HG02973 (cell line): ENCODE data around the gene FKBP4.
"Not testable (repeated sequence)": the region's sequence is repeated elsewhere in the genome, so short reads cannot be mapped to it uniquely, and the experiment has no call there.

Source experiments
- ATAC-seq: cut with Tn5 transposase; IDR thresholded peaks from one replicate; pipeline ENCODE4 v1.9.1; 2021; ENCODE audit warnings: moderate library complexity; ENCODE audit not compliant: unreplicated experiment

Gene FKBP4, protein sequence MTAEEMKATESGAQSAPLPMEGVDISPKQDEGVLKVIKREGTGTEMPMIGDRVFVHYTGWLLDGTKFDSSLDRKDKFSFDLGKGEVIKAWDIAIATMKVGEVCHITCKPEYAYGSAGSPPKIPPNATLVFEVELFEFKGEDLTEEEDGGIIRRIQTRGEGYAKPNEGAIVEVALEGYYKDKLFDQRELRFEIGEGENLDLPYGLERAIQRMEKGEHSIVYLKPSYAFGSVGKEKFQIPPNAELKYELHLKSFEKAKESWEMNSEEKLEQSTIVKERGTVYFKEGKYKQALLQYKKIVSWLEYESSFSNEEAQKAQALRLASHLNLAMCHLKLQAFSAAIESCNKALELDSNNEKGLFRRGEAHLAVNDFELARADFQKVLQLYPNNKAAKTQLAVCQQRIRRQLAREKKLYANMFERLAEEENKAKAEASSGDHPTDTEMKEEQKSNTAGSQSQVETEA

DNA sequence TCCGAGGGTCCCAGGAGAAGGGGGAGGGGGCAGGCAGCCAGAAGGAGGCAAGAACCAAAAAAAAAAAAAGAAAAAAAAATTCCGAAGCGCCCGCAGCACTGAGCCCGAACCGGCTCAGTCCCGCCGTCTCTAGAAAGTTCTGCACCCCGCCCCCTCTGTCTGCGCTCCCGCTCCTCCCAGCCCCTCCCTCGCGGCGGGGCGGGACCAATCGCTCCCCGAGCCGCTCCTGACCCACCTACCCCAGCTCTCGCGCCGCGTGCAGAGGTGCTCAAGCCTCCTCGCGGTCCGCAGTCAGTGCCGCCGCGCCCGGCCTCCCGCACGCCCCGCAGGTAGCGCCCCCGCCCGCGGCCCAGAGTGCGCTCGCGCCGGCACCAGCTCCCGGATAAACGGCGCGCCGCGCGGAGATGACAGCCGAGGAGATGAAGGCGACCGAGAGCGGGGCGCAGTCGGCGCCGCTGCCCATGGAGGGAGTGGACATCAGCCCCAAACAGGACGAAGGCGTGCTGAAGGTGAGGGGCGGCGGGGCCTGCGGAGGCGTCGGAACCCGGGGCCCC, at the start of gene FKBP4:
FKBP4 (plus strand) TSS at position 235 of the 554 bp plus-strand sequence; CDS start at position 405, 170 bp downstream.
- peak; percentile 66 for ATAC-seq

DNA sequence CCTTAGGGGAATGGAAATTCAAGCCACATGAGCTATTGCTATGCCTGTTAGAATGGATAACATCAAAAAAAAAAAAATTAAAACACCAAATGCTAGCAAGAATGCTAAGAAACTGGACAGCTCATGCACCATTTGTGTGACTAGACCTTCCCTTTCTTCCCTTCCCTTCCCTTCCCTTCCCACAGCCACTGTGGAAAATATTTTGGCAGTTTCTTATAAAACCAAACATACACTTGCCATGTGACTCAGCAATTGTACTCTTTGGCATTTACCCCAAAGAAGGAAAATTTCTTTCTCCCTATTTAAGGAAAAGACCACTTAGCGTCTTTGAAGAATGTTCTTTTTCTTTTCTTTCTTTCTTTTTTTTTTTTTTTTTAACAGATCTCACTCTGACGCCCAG, 49.1 kb upstream of the FKBP4 start:
- ATAC-seq = no peak

DNA sequence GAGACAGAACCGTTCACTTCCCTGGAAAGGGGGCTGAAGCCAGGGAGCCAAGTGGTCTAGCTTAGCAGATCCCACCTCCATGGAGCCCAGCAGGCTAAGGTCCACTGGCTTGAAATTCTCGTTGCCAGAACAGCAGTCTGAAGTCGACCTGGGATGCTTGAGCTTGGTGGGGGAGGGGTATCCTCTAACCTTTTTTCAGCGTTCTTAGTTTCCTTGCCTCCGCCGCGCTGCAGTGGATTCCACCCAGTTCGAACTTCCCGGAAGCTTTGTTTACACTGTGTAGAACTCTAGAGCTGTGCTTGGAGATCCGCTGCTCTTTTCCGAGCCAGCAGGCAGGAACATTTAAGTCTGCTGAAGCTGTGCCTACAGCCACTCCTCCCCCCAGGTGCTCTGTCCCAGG, 45.2 kb upstream of the FKBP4 start:
- no peak for ATAC-seq

DNA sequence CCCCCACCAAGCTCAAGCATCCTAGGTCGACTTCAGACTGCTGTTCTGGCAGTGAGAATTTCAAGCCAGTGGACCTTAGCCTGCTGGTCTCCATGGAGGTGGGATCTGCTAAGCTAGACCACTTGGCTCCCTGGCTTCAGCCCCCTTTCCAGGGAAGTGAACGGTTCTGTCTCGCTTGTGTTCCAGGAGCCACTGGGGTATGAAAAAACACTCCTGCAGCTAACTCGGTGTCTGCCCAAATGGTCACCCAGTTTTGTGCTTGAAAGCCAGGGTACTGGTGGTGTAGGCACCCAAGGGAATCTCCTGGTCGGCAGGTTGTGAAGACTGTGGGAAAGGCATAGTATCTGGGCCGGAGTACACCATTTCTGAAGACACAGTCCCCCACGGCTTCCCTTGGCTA, 44.6 kb upstream of the FKBP4 start:
- no peak for ATAC-seq

DNA sequence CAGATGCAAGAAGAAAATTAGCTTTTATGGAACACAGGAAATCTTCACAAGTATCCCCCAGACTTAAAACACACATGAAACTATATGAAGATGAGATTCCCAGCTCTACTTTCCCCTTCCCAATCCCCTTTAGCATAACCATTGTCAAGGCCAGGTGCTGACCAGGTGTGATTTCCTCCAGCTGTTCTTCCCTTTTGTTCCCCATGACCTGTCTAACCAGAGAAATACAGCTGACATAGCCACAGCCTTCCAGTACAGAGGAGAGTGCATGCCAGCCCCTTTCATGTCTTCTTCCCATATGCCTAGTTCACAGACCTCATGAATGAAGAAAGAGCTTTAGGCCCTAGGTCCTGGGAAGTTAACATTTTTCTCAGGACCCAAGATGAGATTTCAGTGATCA, 43.5 kb upstream of the FKBP4 start:
- no peak for ATAC-seq

DNA sequence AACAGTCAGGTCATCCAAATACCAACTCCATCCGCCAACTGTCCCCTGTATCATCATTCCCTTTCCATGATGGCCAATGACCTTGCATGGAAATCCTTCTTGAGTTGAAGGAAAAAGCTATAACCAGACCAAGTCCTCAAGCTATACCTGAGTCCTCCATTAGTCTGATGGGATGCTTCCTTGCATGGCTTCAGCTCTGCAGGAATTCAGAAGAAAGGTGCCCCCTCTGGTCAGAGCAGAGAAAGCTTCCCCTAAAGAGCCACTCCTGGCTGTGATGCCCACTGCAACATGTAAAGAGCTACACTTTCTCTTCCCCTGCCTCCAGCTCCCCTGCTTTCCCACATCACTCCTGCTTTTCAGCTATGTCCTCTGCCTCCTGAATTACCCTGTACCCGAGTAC, 43.1 kb upstream of the FKBP4 start:
- ATAC-seq = no peak

DNA sequence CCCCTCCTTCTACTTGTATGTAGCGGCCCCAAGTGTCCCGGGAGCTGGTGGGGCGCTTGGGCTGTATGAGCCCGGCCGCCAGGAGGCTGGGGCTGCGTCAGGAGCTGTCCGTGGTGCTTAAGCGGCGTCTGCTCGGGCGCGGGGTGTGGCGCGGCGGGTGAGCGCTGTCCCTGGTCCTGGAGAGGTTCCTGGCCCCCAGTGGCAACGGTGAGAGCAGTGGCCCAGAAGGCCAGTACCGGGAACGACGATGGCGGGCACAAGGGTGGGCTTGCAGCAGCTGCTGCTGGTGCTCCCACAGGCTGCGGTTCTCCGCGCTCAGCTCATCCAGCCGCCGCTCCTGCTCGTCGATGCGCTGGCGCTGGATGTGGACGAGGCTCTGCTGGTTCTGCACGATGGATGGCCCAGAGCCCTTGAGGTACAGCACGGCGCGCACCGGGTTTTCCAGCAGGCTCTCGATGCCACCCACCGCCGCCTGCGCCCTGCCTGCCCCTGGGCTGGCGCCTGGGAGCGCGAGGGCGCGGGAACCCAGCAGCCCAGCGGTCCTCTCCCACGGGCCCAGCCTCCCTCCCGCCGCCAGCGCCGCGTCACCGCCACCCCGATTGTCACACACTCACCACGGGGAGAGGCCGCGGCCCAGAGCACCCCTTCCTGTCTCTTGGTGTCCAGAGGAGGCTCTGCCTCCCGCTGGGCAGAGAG, 41.9 kb upstream of the FKBP4 start:
- no peak for ATAC-seq

DNA sequence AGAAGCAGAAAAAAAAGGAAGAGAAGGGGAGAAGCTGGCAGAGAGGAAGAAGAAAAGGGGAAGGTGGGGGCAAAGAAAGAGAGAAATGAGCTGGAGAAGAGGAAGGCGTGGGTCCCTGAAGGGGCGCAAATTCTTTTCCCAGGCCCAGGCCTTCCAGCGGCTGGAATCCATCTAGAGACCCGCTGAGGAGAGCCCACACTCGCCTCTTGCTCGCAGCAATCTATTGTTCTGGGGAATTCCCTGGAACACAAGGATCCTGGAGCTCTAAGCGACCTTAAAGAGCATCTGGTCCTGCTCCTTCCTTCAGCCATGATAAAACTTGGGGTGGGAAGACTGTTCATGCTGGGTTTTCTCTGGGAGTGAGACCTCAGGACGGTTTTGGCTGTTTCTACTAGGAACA, 41.2 kb upstream of the FKBP4 start:
- no peak for ATAC-seq

DNA sequence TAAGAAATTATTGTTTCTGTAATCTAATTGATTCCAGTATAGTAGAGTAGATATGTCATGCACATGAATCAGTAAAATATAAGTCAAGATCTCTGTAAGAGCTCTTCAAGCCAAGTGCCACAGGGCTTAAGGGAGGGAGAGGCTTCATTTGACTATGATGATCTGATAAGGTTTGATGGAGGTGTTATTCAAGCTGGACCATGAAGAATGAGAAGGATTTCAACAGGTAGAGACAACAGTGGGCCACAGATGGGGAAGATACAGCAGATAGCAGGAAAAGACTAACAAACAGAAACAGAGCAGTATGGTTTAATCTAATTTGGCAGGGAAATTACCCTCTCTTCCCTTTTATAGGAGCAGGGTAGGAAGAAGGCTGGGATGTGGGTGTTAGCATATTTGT, 40.6 kb upstream of the FKBP4 start:
- ATAC-seq = no peak

DNA sequence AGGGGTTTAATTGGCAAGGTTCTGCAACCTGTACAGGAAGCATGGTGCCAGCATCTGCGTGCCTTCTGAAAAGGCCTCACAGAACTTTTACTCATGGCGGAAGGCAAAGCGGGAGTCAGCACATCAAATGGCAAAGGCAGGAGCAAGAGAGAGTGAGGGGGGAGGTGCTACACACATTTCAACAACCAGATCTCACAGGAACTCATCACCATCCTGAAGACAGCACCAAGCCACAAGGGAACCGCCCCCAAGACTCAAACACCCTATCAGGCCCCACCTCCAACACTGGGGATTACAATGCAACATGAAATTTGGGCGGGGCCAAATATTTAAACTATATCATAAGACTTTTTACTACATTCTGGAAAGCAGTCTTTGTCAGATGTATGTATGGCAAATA, 38.0 kb upstream of the FKBP4 start:
- ATAC-seq = no peak

DNA sequence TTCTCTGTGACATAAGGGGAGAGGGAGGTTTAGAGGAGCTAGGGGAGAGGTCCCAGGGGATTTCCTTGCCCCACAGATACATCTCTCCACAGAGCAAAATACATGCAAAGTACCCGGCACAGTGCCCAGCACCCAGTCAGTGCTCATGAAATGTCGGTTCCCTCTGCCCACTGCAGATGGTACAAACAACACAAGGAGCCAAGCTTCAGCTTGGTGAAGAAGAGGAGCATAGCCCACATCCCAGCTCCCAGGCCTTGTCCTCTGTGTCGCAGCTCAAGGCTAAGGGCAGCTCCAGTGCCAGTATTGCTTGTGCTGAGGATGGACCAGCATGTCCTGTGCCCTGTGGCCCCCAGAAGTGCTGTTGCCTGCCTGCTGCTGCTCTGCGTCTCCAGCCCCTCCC, 35.0 kb upstream of the FKBP4 start:
- ATAC-seq = no peak

DNA sequence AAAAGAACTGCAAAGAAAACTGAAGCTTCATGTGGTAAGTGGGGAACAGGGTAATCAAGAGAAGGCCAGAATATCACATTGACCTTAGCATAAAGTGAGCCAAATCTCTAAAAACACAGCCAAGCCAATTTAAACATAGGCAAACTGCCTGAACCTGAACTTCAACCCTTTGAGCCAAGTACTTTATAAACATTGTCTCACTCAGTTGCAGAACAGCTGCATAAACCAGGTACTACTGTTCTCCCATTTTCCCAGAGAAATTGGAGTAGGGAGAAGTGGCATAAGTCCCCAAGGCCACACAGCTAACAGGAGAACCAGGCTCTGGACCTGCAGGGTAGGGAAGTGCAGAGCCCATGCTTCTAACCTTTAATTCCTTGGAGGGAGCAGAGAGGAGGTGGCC, 30.4 kb upstream of the FKBP4 start:
- no peak for ATAC-seq

DNA sequence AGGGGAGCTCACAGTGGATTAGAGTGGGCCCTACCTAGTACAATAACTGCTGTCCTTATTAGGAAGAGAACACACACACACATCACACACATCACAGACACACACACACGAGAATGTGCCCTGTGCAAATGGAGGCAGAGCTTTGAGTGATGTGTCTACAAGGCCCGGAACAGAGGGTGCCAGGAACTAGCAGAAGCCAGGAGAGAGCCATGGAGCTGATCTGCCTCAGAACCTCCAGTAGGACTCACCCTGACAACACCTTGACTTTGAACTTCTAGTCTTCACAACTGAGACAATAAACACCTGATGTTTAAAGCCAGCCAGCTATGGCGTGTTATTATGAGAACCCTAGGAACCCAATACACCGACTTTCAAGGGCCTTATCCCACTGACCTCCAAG, 29.7 kb upstream of the FKBP4 start:
- ATAC-seq = no peak

DNA sequence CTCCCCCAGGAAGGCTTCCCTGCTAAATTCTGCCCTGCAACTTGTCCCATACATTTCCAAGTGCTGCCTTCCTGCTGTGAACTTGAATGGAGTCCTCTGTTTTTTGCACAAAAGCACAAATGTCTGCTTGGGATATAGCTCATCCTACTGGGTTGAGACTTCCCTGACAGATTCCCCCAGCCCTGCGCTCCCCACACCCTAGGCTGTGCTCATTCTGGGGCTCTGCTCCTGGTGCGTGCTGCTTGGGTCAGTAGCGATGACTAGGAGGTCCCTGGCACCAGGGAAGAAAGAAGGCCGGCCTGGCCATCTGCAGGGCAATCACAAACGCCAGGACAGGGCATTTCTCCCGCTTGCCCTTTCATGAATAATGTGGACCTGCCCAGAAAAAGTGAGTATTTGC, 29.2 kb upstream of the FKBP4 start:
- ATAC-seq = no peak

DNA sequence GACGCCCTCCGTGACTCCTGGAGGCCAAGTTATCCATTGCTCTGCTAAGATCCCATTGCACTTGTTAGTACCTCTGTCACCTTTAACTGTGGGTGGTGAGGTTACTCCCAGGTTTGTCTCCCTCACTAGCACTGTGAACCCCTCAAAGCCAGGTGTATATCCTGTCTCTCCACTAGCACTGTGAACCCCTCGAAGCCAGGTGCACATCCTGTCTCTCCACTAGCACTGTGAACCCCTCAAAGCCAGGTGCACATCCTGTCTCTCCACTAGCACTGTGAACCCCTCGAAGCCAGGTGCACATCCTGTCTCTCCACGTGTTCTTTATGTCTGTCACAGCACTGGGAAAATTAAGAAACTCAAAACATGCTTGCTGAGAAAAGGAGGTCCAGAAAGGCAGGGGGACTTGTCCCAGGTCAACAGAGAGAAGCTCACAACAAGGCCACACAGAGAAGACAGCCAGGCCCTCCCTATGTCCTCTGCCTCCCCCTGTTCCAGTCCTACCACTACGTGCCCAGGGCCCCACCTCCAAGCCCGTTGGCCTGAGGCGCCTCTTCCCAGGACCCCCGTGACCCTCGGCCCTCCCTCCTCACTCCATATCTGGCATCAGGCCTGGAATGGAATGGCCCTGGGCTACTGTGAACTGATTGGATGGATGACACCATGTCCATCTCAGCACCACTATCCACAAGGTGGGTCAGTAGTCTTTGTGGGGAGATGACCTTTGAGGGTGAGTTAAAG, 26.4 kb upstream of the FKBP4 start:
- no peak for ATAC-seq

DNA sequence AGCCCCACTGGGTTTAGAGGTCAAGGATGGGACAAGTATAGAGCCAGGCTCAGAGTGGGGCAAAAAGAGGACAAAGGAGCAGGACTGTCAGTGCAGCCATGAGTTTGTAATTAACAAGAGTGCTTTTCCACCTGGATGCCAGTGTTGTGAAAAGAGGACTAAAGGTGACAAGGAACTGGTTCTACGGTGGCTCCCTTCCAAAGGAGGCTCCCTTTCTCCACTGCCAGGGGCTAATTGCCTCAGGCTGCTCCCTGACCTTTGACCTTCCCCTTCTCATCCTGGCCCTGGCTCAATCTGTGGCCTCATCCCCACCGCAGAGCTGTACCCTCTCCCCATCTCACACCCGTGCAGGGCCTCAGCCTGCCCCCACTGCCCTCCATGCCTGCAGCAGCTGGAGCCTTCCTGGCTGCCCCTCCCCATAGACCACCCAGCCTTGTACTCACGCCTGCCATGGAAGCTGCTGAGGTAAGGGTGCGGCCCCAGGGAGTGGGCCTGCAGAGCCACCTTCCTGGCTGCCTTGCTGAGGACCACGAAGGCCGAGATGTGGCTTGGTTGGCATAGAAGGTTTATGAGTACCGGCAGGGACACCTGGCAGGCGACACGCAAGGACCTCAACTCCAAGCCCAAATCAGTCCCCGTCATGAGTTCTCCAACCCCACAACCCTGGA, 24.8 kb upstream of the FKBP4 start:
- no peak for ATAC-seq

DNA sequence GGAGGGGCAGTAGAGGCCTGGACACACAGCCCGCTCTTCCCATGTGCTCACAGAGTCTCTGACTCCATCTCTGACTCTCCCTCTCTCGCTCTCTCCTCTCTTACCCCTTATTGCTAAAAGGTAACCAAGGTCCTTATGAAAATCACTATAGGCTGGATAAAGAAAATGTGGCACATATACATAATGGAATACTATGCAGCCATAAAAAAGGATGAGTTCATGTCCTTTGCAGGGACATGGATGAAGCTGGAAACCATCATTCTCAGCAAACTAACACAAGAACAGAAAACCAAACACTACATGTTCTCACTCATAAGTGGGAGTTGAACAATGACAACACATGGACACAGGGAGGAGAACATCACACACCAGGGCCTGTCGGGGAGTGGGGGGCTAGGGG, 24.2 kb upstream of the FKBP4 start:
- ATAC-seq = not testable (repeated sequence)

DNA sequence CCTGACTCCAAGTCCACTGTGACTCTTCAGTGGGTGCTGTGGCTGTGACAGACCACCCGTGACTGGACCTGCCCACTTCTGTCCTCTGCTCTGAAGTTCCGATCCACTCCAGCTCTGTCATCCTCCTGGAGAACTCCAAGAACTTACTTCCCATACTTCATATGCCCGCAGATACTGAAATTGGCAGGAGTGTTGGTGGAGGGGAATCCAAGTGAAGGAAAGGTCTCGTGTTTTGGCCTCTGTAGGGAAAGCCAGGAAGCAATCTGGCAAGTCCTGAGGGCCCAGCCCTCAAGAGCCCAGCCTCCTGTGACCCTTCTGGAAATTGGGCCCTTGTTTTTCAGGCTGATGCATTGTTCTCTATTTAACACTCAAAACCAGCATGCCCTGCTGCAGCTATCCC, 22.4 kb upstream of the FKBP4 start:
- no peak for ATAC-seq

DNA sequence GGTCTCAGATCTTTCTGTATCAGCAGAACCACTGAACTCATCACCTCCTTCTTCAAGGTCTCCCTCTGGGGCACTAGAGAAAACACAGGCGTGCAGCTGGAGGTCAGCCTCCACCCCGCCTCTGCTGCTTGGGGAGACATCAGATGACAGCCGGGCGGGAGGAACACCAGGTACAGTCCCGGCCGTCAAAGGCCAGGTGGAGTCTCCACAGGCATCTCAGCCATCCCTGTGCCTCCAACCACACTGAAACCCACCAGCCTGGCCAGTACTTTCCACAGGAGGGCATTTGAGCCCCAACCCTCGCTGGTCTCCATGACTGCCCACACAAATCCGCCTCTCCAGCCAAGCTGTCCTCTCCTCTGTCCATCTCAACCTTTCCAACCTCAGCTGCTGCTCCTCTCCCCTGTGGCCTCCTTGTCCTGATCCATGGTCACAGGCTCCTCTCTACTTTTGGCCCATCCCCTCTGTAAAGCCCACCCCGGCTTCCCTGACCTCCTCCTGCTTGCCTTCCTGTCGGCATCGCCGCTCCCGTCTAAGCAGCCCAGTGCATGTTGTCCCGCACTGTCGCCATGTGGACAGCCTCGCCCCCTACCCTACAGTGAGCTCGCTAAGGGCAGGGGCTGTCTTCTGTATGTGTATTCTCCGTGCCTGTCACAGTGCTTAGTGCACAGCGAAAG, 21.4 kb upstream of the FKBP4 start:
- ATAC-seq = no peak

DNA sequence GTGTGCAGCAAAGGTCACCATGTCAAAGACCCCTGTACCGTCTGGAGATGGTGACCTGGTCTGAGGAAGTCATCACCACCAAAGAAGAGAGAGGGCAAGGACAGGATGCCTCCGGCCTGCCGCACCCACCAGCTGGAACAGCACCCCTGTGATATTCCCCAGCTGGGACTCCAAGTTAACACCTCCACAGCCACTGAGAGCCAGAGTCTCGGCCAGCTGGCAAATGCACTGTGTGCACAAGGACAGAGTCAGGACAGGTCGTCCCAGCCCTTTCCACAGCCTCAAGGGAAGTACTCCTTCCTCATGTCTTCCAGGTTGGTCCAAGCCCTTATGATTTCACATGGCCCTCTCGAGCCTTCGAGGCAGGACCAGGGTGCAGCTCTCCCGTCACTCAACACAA, 19.3 kb upstream of the FKBP4 start:
- ATAC-seq = no peak
